MM.1S (cell line): Measurements from ENCODE around the gene F5.

ENCODE experiments used
- EZH2 ChIP-seq: fragments of 300-600 bp; sonication (generic); optimal IDR thresholded peaks from 2 replicates; pipeline ENCODE3; 2017; ENCODE audit warnings: low read depth, mild to moderate bottlenecking, antibody characterized with exemption, low read length, mixed read lengths
- EZH2phosphoT487 ChIP-seq: fragments of 300-600 bp; sonication (generic); IDR thresholded peaks from 2 replicates; pipeline ENCODE4 v1.6.1; 2018; ENCODE audit warnings: antibody characterized with exemption, low read length
- TF ChIP-seq, protein P1 (sequence below): fragments of 300-600 bp; sonication (generic); IDR thresholded peaks from 2 replicates; pipeline ENCODE4 v1.5.1; 2016; ENCODE audit warnings: antibody characterized with exemption, low read length, mixed read lengths

GRCh38 chr1:169630006-169630405 lies 43.7 kb upstream of the F5 start, which contains the start of gene SELP:
- TF ChIP-seq EZH2: no peak
- TF ChIP-seq, protein P1, sequence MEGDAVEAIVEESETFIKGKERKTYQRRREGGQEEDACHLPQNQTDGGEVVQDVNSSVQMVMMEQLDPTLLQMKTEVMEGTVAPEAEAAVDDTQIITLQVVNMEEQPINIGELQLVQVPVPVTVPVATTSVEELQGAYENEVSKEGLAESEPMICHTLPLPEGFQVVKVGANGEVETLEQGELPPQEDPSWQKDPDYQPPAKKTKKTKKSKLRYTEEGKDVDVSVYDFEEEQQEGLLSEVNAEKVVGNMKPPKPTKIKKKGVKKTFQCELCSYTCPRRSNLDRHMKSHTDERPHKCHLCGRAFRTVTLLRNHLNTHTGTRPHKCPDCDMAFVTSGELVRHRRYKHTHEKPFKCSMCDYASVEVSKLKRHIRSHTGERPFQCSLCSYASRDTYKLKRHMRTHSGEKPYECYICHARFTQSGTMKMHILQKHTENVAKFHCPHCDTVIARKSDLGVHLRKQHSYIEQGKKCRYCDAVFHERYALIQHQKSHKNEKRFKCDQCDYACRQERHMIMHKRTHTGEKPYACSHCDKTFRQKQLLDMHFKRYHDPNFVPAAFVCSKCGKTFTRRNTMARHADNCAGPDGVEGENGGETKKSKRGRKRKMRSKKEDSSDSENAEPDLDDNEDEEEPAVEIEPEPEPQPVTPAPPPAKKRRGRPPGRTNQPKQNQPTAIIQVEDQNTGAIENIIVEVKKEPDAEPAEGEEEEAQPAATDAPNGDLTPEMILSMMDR: no peak
- no peak for TF ChIP-seq EZH2phosphoT487
